ENCODE data around the gene PTK6. TPM values are rescaled to one million over a fixed set of nuclear protein-coding genes. Genes with fewer than 3 reads are reported as not detected.

The PTK6 gene
- total and polyA plus RNA-seq, 2 of the 13 experiments (the other 11 are each of a cell fraction or from before 2014, with no cell fraction given) = 0.08 TPM; not detected in 1

- TF ChIP-seq ZBTB33 (CRISPR knock-in tag; IDR thresholded peaks at IDR 0.05) (peak; percentile 22; the same call in 1 of the 2 replicates), RBM39 (IDR thresholded peaks at IDR 0.05; ENCODE audit: low read depth, low read length, poor library complexity, severe bottlenecking) (peak; percentile 35), SP4 (CRISPR knock-in tag; IDR thresholded peaks at IDR 0.05) (no peak), CENPT (CRISPR knock-in tag; IDR thresholded peaks at IDR 0.05; ENCODE audit: low read depth) (0 out of 2 replicates have a peak, but pooled peaks have one; percentile 61), ZNF746 (CRISPR knock-in tag; IDR thresholded peaks at IDR 0.05) (no peak), ZBTB21 (CRISPR knock-in tag; IDR thresholded peaks at IDR 0.05) (no peak), ZNF709 (CRISPR knock-in tag; IDR thresholded peaks at IDR 0.05) (no peak), KDM4B (CRISPR knock-in tag; IDR thresholded peaks at IDR 0.05) (no peak), TCF7L2 (IDR thresholded peaks at IDR 0.05; ENCODE audit: low read depth, low read length) (no peak), KLF6 (CRISPR knock-in tag; IDR thresholded peaks at IDR 0.05) (no peak), ZNF280B (CRISPR knock-in tag; IDR thresholded peaks at IDR 0.05; ENCODE audit: borderline replicate concordance) (no peak), SRF (IDR thresholded peaks at IDR 0.05; ENCODE audit: low read depth, low read length) (no peak), SP5 (CRISPR knock-in tag; IDR thresholded peaks at IDR 0.05; ENCODE audit: borderline replicate concordance, low read depth) (no peak), REPIN1 (CRISPR knock-in tag; IDR thresholded peaks at IDR 0.05; ENCODE audit: borderline replicate concordance, low read depth) (no peak), ZNF264 (CRISPR knock-in tag; IDR thresholded peaks at IDR 0.05) (no peak), CHCHD3 (CRISPR knock-in tag; IDR thresholded peaks at IDR 0.05) (0 out of 2 replicates have a peak, but pooled peaks have one; percentile 31), ARID2 (CRISPR knock-in tag; IDR thresholded peaks at IDR 0.05; ENCODE audit: borderline replicate concordance) (no peak), ZFP37 (CRISPR knock-in tag; IDR thresholded peaks at IDR 0.05; ENCODE audit: borderline replicate concordance) (no peak), ZNF274 (CRISPR knock-in tag; IDR thresholded peaks at IDR 0.05) (0 out of 2 replicates have a peak, but pooled peaks have one; percentile 35), ZGPAT (CRISPR knock-in tag; IDR thresholded peaks at IDR 0.05) (no peak)
- TF ChIP-seq, protein P1, sequence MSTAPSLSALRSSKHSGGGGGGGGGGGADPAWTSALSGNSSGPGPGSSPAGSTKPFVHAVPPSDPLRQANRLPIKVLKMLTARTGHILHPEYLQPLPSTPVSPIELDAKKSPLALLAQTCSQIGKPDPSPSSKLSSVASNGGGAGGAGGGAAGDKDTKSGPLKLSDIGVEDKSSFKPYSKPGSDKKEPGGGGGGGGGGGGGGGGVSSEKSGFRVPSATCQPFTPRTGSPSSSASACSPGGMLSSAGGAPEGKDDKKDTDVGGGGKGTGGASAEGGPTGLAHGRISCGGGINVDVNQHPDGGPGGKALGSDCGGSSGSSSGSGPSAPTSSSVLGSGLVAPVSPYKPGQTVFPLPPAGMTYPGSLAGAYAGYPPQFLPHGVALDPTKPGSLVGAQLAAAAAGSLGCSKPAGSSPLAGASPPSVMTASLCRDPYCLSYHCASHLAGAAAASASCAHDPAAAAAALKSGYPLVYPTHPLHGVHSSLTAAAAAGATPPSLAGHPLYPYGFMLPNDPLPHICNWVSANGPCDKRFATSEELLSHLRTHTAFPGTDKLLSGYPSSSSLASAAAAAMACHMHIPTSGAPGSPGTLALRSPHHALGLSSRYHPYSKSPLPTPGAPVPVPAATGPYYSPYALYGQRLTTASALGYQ (CRISPR knock-in tag; IDR thresholded peaks at IDR 0.05) = no peak
- TF ChIP-seq, protein P2, sequence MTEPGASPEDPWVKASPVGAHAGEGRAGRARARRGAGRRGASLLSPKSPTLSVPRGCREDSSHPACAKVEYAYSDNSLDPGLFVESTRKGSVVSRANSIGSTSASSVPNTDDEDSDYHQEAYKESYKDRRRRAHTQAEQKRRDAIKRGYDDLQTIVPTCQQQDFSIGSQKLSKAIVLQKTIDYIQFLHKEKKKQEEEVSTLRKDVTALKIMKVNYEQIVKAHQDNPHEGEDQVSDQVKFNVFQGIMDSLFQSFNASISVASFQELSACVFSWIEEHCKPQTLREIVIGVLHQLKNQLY (CRISPR knock-in tag; IDR thresholded peaks at IDR 0.05) = no peak
- TF ChIP-seq, protein P3, sequence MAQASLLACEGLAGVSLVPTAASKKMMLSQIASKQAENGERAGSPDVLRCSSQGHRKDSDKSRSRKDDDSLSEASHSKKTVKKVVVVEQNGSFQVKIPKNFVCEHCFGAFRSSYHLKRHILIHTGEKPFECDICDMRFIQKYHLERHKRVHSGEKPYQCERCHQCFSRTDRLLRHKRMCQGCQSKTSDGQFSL (CRISPR knock-in tag; IDR thresholded peaks at IDR 0.05) = no peak
These were observed 18.6 kb upstream of the PTK6 start (continued) for GRCh38 chr20:63555661-63556381.

Data from HepG2 (cell line).